ENCODE data around the gene GABPB1.

Gene GABPB1

GRCh38 chr15:50267577-50267976, 87.4 kb downstream of the GABPB1 start:
- no peak overlapping the region for H3K4me3 ChIP-seq (replicated peaks; ENCODE audit: low read depth, low read length)
- DNase-seq (ENCODE audit: extremely low read depth, low read depth), result no peak
- TF ChIP-seq CTCF (IDR thresholded peaks at IDR 0.05; ENCODE audit: low read depth, low read length, missing control alignments), result no peak

DNA sequence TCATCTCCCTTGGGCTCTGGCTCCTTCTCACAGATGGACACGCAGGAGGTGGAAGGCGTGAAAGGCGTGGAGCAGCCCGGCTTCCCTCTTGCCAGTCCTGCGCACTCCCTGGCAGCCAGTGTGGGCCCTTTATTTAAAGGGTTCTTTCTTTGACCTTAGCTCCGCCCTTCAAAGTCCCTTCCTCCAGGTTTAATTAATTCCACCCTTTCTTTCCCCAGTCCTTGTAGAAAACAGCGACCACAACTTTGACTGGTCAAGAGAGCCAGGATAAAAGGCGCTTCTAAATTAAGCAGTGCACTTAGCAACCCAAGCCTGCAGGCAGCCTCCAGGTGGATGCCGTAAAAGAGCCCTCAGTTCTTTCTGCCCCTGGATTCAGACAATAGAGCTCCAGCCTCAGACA, 89.4 kb downstream of the GABPB1 start, which contains the start of gene HDC:
Gene HDC (minus strand): TSS at position 107 of the 400 bp plus-strand sequence. CDS start 103 bp downstream, at position 4.
- no peak for DNase-seq (ENCODE audit: extremely low read depth, low read depth)
- no peak within 1 kb of the TSS for H3K4me3 ChIP-seq (replicated peaks; ENCODE audit: low read depth, low read length)
- no peak for TF ChIP-seq CTCF (IDR thresholded peaks at IDR 0.05; ENCODE audit: low read depth, low read length, missing control alignments)

- H3K4me3 ChIP-seq (replicated peaks; ENCODE audit: low read depth, low read length), result no peak overlapping the region
- no peak for DNase-seq (ENCODE audit: extremely low read depth, low read depth)
- TF ChIP-seq CTCF (IDR thresholded peaks at IDR 0.05; ENCODE audit: low read depth, low read length, missing control alignments), result no peak
Measured at GRCh38 chr15:50262533-50262932, 92.5 kb downstream of the GABPB1 start.

GRCh38 chr15:50261981-50262380, 93.0 kb downstream of the GABPB1 start:
- no peak overlapping the region for H3K4me3 ChIP-seq (replicated peaks; ENCODE audit: low read depth, low read length)
- DNase-seq (ENCODE audit: extremely low read depth, low read depth), result no peak
- no peak for TF ChIP-seq CTCF (IDR thresholded peaks at IDR 0.05; ENCODE audit: low read depth, low read length, missing control alignments)

DNA sequence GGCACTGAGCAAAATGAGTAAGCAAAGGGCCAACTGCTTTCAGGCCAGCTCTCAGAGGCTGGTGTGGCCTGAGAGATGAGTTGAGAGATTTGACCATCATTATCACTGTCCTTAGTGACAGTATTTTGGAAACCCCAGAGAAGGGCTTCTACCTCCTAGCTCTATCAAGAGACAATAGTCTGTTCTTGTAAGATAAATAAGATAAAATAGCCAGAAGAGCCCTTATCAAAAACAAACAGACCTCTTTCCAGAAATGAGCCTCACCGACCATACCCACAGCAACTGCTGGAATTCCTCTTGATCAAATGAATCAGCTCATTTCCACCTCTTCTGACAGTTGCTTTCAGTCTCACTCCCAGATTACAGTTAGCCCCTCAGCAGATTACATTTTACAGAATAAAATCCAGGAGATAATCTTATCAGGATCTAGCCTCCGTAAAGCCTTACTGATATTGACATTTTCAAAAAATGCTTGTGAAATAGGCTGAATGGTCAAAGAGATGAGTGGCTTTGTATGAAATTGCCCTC, 94.0 kb downstream of the GABPB1 start:
- no peak for DNase-seq (ENCODE audit: extremely low read depth, low read depth)

DNA sequence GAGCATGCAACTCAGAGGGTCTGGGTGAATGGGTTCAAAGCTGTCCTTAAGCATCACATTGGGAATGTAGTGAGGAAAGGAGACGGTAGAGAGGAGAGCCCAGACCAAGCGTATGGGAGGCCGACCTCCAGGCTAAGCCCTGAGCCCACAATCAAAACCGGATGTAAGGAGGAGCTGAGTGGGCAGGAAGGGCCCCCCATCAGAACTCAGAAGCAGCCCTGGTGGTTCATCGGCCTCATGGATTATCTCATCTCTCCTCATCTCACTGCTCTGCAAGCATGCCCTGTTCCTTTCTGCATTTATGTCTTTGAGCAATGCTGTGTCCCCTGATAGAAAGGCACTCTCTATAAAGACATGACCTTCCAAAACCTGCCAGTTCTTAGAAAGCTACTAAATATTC, 95.7 kb downstream of the GABPB1 start:
- H3K4me3 ChIP-seq (replicated peaks; ENCODE audit: low read depth, low read length), result no peak overlapping the region
- no peak for TF ChIP-seq CTCF (IDR thresholded peaks at IDR 0.05; ENCODE audit: low read depth, low read length, missing control alignments)
- no peak for DNase-seq (ENCODE audit: extremely low read depth, low read depth)

More for the DNA sequence above, 94.0 kb downstream of the GABPB1 start:
- TF ChIP-seq CTCF (IDR thresholded peaks at IDR 0.05; ENCODE audit: low read depth, low read length, missing control alignments), result no peak
- H3K4me3 ChIP-seq (replicated peaks; ENCODE audit: low read depth, low read length), result no peak overlapping the region

DNA sequence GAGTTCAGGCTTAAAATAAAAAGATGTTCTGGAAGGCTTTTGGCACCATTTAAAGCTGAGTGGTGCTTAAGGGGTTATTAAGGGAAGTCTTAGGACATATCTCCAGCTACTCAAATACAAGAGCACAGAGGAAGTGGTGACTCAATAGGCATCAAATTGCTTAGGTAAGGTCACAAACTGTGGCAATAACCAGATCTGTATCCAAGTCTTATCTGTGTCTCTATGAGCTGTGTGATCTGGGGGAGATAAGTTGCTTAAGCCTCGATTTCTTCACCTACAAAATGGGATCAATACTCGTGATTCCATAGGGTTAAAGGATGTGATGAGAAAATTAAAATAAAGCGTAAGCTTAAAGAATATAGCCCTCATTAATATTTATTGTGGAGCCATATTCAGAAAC, 97.1 kb downstream of the GABPB1 start:
- no peak for DNase-seq (ENCODE audit: extremely low read depth, low read depth)
- H3K4me3 ChIP-seq (replicated peaks; ENCODE audit: low read depth, low read length), result no peak overlapping the region
- no peak for TF ChIP-seq CTCF (IDR thresholded peaks at IDR 0.05; ENCODE audit: low read depth, low read length, missing control alignments)

Measured in HFF-Myc (cell line).